Measurements from ENCODE around the gene NCOR1.
A peak's percentile ranks its signal among the peaks of the same experiment; 100 is the strongest.
"Not testable (repeated sequence)": the region's sequence is repeated elsewhere in the genome, so short reads cannot be mapped to it uniquely, and the experiment has no call there.

NCOR1 gene

GRCh38 chr17:16215273-16215964 is at the start of gene NCOR1:
Gene NCOR1 (minus strand): TSS chr17:16215534. CDS start chr17:16194569, 20,965 bp downstream.
- DNase-seq, result peak; percentile 42 to 91 (median 83)

DNA sequence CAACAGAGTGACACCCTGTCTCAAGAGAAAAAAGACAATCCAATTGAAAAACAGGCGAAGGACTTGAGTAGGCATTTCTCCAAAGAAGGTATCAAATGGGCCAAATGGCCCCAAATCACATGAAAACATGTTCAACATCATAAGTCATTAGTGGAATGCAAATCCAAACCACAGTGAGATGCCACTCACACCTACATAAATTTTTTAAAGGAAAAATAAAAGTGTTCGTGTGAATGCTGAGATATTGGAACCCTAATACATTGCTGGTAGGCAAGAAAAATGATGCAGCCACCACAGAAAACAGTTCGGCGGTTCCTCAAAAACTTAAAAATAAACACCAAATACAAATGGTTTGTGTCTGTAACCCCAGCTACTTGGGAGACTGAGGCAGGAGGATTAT is 46.9 kb upstream of the NCOR1 start:
- DNase-seq, result no peak

GRCh38 chr17:16261049-16261448 is 45.7 kb upstream of the NCOR1 start:
- no peak for DNase-seq

GRCh38 chr17:16259926-16260325 is 44.6 kb upstream of the NCOR1 start:
- no peak for DNase-seq

DNA sequence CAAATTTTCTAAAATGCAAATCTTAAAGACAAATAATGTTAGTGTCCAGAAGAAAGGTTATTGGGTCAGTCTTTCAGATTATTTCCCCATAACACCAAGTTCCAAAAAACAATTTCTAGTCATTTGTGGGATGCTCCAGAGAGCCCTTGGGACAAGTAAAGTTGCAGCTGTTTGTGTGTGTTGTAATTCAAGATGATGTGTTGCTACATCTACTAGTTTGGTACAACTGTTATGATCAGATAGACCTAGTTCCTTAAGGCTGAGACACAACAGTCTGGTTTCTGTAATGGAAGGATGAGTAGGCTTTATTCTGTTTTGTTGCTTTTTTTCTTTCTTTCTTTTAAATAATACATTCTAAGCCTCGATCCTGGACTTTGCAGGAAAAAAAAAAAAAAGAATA is 43.6 kb upstream of the NCOR1 start:
- DNase-seq, result no peak

DNA sequence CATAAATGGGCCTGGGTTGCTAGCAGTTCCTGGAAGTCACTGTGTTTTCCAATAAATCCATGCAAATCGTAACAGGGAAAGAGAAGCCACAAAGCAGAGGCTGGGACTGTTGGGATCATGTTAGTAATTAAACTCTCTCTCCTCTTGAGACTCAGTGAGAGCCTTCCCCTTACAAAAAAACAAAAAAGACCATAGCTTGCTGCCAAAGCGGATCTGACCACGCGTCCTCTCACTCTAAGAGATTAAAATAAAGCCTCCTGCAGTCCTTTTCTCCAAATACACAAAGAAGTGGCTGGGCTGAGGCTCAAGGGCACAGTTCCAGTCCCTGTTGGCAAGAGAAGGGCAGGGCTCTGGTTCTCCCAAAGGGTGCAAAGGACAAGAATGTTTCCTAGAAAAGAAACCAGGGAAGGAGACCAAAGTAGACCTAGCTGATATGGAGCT is 40.2 kb upstream of the NCOR1 start:
- DNase-seq, result peak in 40 of 51 donors; percentile 3 to 79 (median 42)

GRCh38 chr17:16254773-16255400 is 39.6 kb upstream of the NCOR1 start:
- no peak for DNase-seq

DNA sequence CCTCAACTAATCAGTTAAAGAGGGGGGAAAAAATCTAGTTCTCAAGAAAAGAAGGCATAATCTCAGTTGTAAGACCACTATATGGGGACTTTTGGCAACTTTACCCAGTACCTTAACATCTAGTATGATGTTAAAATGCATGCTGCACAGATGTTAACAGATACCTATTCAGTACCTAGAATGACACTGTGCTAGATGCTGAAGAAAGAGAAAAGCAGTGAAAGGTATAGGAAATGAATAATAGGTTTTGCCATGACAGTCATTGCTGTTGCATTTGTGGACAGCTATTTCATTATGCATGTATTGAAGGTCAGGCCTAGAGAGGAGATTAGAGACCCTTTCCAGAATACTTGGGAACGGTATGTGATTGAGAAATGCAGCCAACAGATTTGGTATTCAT is 36.2 kb upstream of the NCOR1 start:
- DNase-seq, result no peak

DNA sequence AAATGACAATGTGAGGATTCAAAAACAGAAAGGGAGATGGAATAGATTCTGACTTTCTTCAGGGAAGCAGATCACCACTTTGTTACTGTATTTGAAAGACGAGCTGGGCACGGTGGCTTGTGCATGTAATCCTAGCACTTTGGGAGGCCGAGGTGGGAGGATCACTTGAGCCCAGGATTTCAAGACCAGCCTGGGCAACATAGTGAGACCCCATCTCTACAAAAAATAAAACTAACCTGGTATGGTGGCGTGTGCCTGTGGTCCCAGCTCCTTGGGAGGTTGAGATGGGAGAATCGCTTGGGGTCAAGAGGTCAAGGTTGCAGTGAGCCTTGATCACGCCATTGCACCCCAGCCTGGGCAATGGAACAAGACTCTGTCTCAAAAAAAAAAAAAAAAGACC is 35.7 kb upstream of the NCOR1 start:
- no peak for DNase-seq

DNA sequence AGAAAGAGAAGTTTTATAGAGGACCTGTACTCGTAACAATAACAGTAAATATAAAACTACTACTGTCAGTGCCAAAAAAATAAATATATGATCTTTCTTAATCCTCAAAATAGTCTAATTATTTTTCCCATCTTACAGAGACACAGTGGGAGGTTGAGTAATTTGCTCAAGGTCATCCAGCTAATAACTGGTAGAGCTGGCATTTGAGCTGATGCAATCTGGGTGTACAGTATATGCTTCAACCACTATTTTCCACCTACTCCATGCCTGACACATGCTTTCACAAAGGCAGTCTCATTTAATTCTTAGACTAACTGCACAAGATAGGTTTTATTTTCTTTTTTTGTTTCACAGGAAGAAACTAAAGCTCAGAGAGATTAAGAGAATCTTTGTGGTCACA is 35.3 kb upstream of the NCOR1 start:
- DNase-seq, result no peak

GRCh38 chr17:16247586-16247984 is 32.3 kb upstream of the NCOR1 start:
- no peak for DNase-seq

DNA sequence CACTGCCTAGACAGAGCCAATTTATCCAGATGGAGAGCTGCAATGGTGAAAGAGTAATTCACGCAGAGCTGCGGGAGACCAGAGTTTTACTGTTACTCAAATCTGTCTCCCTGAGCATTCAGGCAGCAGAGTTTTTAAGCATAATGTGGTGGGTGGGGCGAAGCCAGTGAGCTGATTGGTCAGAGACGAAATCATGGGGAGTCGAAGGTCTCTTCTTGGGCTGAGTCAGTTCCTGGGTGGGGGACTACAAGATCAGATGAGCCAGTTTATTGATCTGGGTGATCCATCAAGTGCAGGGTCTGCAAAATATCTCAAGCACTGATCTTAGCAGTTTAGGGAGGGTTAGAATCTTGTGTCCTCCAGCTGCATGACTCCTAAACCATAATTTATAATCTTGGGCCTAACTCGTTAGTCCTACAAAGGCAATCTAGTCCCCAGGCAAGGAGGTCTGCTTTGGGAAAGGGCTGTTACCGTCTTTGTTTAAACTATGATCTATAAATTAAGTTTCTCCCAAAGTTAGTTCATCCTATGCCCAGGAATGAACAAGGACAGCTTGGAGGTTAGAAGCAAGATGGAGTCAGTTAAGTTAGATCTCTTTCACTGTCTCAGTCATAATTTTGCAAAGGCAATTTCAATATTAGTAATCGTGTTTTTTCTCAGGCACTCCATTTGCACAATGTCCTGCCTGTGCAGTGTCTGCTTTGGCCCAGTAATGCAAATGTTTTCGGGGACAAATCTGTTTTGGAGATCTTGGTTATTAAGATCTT is 28.6 kb upstream of the NCOR1 start:
- no peak for DNase-seq

- no peak for DNase-seq
Measured at GRCh38 chr17:16243385-16243784, 28.1 kb upstream of the NCOR1 start.

DNA sequence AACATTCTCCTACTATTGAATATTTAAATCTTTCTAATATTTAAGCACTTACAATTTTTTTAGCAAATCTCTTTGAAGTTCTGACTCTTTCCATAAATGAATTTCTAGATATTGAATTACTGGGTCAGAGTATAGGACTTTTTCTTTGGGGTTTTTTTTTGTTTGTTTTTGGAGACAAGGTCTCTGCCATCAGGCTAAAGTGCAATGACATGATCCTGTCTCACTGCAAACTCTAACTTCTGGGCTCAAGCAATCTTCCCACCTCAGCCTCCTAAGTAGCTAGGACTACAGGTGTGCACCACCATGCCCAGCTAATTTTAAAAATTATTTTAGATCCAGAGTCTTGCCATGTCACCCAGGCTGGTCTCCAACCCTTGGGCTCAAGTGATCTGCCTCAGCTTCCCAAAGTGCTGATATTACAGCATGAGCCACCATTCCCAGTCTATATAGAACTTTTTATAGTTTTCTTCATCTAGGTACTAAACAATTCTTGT is 26.6 kb upstream of the NCOR1 start:
- no peak for DNase-seq

- no peak for DNase-seq
Measured at GRCh38 chr17:16239931-16240330, 24.6 kb upstream of the NCOR1 start.

GRCh38 chr17:16232391-16232790 is 17.1 kb upstream of the NCOR1 start:
- no peak for DNase-seq

DNA sequence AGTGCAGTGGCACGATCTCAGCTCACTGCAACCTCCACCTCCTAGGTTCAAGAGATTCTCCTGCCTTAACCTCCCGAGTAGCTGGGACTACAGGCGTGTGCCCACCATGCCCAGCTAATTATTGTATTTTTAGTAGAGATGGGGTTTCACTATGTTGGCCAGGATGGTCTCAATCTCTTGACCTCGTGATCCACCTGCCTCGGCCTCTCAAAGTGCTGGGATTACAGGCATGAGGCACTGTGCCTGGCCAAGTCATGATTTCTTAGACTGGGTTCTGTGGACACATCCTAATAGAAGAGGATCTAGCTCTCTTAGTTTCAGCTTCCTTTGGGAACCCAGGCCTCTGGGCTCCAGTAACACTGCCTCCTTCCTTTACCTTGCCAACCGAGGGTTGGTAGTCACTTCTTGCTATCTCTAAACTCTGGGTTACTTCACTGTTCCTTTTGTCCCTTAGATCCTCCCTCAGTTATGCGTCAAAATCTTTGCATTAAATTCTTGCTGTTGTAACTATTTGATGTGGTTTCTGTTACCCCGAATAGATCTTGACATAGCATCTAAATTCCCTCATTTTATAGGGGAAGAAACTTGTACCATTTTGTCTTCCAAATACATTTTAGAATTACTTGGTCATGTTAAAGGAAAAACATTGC is 14.7 kb upstream of the NCOR1 start:
- DNase-seq, result not testable (repeated sequence)

DNA sequence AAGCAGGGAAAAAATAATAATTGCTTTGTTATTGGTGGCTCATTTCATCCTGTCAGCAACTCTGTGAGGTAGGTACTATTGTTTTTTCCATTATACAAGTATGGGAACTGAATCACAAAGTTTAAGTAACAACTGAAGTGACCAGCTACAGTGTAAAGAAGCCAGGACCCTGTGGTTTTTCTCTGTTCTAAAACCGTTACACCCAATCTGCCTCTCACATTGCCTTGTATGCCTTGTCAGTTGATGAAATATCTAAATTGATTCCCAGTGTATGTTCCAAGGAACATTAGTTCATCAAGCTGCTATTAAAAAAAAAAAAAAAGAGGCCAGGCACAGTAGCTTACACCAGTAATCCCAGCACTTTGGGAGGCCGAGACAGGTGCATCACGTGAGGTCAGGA is 7.1 kb upstream of the NCOR1 start:
- DNase-seq, result no peak

GRCh38 chr17:16217002-16217635 is 1.8 kb upstream of the NCOR1 start, which contains the start of gene PIGL:
Gene PIGL (plus strand): TSS chr17:16217210. CDS start chr17:16217227, 17 bp downstream.
- peak; percentile 36 to 94 (median 80) for DNase-seq

- DNase-seq, result not testable (repeated sequence)
Measured at GRCh38 chr17:16216341-16217001, 1.1 kb upstream of the NCOR1 start.

- peak in 10 of 51 donors; percentile 30 to 71 (median 50) for DNase-seq
Measured at GRCh38 chr17:16215965-16216316, 607 bp upstream of the NCOR1 start.
